WTC11 (cell line): ENCODE results near the gene TUBGCP6. TPM values are rescaled to one million over a fixed set of nuclear protein-coding genes. Genes with fewer than 3 reads are reported as not detected.

ENCODE experiments used
- ATAC-seq: fragments of 200-7000 bp; cut with Tn5 transposase; 2 replicates; pipeline ENCODE4 v1.10.0; 2021; ENCODE audit warnings: mild to moderate bottlenecking, moderate library complexity
- CTCF ChIA-PET: fragments of 300-600 bp; sonication (Branson Sonifier 250); formaldehyde crosslinking; loops from one replicate; lab custom pipeline; 2021; ENCODE audit warnings: antibody characterized with exemption; lab: Charles Lee
- POLR2A ChIA-PET: fragments of 350-600 bp; sonication (Branson Sonifier 250); formaldehyde crosslinking; loops from one replicate; lab custom pipeline; 2021; ENCODE audit warnings: antibody characterized with exemption; lab: Charles Lee
- DNase-seq: peaks from one replicate; pipeline ENCODE4 v3.0.0; 2021; ENCODE audit warnings: low spot score
- H3K27ac Mint-ChIP-seq: 2 replicates; pipeline ENCODE4 v1.8.0; 2021; ENCODE audit warnings: mixed read lengths
- H3K27me3 Mint-ChIP-seq: 2 replicates; pipeline ENCODE4 v1.8.0; 2021; ENCODE audit warnings: low read depth, mild to moderate bottlenecking, moderate library complexity, mixed read lengths
- H3K36me3 Mint-ChIP-seq: 2 replicates; pipeline ENCODE4 v1.8.0; 2021; ENCODE audit warnings: mixed read lengths
- H3K4me1 Mint-ChIP-seq: 2 replicates; pipeline ENCODE4 v1.8.0; 2022; ENCODE audit warnings: mixed read lengths
- H3K4me3 Mint-ChIP-seq: 2 replicates; pipeline ENCODE4 v1.8.0; 2021; ENCODE audit warnings: mild to moderate bottlenecking, moderate library complexity, mixed read lengths
- H3K9me3 Mint-ChIP-seq: 2 replicates; pipeline ENCODE4 v1.8.0; 2021; ENCODE audit warnings: mixed read lengths
- ATF1 ChIP-seq: sonication (generic); formaldehyde crosslinking; IDR thresholded peaks from 2 replicates; pipeline ENCODE4 v1.8.1; 2023; ENCODE audit warnings: mild to moderate bottlenecking, moderate library complexity, missing genetic modification reagents
- GRHL2 ChIP-seq: fragments of 250-450 bp; sonication (Bioruptor Pico); IDR thresholded peaks from 2 replicates; pipeline ENCODE4 v1.8.0; 2022; ENCODE audit warnings: mild to moderate bottlenecking, moderate library complexity; ENCODE audit not compliant: insufficient replicate concordance, severe bottlenecking
- MXD4 ChIP-seq: fragments of 250-450 bp; sonication (Bioruptor Pico); IDR thresholded peaks from 2 replicates; pipeline ENCODE4 v1.8.0; 2021; ENCODE audit warnings: mild to moderate bottlenecking, moderate library complexity, borderline replicate concordance
- MYBL2 ChIP-seq: sonication (generic); formaldehyde crosslinking; IDR thresholded peaks from 2 replicates; pipeline ENCODE4 v1.8.1; 2023; ENCODE audit warnings: mild to moderate bottlenecking, moderate library complexity, missing genetic modification reagents
- OVOL2 ChIP-seq: fragments of 250-450 bp; sonication (Bioruptor Pico); IDR thresholded peaks from 2 replicates; pipeline ENCODE4 v1.9.0; 2021; ENCODE audit warnings: mild to moderate bottlenecking, borderline replicate concordance
- PRRX2 ChIP-seq: fragments of 250-450 bp; sonication (Bioruptor Pico); IDR thresholded peaks from 2 replicates; pipeline ENCODE4 v1.8.0; 2021; ENCODE audit warnings: mild to moderate bottlenecking
- SMAD3 ChIP-seq: sonication (generic); formaldehyde crosslinking; IDR thresholded peaks from 2 replicates; pipeline ENCODE4 v1.8.0; 2022; ENCODE audit warnings: missing genetic modification reagents, mild to moderate bottlenecking, borderline replicate concordance
- SOX15 ChIP-seq: fragments of 250-450 bp; sonication (Bioruptor Pico); IDR thresholded peaks from 2 replicates; pipeline ENCODE4 v1.9.0; 2021; ENCODE audit warnings: mild to moderate bottlenecking
- SP1 ChIP-seq: sonication (generic); formaldehyde crosslinking; conservative IDR thresholded peaks from 2 replicates; pipeline ENCODE4 v1.8.1; 2022; ENCODE audit warnings: missing genetic modification reagents
- TEAD1 ChIP-seq: sonication (generic); formaldehyde crosslinking; IDR thresholded peaks from 2 replicates; pipeline ENCODE4 v1.8.0; 2022; ENCODE audit warnings: mild to moderate bottlenecking, missing genetic modification reagents
- ZNF138 ChIP-seq: sonication (generic); formaldehyde crosslinking; conservative IDR thresholded peaks from 2 replicates; pipeline ENCODE4 v1.8.1; 2022; ENCODE audit warnings: mild to moderate bottlenecking, moderate library complexity, missing genetic modification reagents
- ZNF281 ChIP-seq: sonication (generic); formaldehyde crosslinking; IDR thresholded peaks from 2 replicates; pipeline ENCODE4 v1.8.0; 2023; ENCODE audit warnings: mild to moderate bottlenecking, missing genetic modification reagents
- total RNA-seq: library from RNA; stranded (reverse); gene quantifications from 3 replicates; pipeline ENCODE4 v1.2.3, GENCODE V29; 2021
- TF ChIP-seq, protein P1 (sequence below): sonication (generic); formaldehyde crosslinking; IDR thresholded peaks from 2 replicates; pipeline ENCODE4 v1.8.1; 2022; ENCODE audit warnings: mild to moderate bottlenecking, moderate library complexity, missing genetic modification reagents
- TF ChIP-seq, protein P2 (sequence below): fragments of 250-450 bp; sonication (Bioruptor Pico); IDR thresholded peaks from 2 replicates; pipeline ENCODE4 v1.8.0; 2021; ENCODE audit warnings: mild to moderate bottlenecking
- TF ChIP-seq, protein P3 (sequence below): sonication (generic); formaldehyde crosslinking; IDR thresholded peaks from 2 replicates; pipeline ENCODE4 v1.8.1; 2023; ENCODE audit warnings: mild to moderate bottlenecking, missing genetic modification reagents, borderline replicate concordance
- TF ChIP-seq, protein P4 (sequence below): fragments of 250-450 bp; sonication (Bioruptor Pico); conservative IDR thresholded peaks from 2 replicates; pipeline ENCODE4 v1.9.0; 2021; ENCODE audit warnings: mild to moderate bottlenecking

TUBGCP6 gene
- total RNA-seq, 1 experiment from 2014 or later, result 45.4 TPM

GRCh38 chr22:50228366-50228765 lies 16.5 kb downstream of the TUBGCP6 start:
- ChIA-PET CTCF (interaction anchor here (1.3 to 3.5 kb wide), 2 partner anchors 9 to 13 kb away, joined by 4 to 15 read pairs; no protein-coding TSS in a partner anchor), POLR2A (no interaction called here)
- TF ChIP-seq MYBL2 (CRISPR knock-in tag) (no peak), ZNF281 (CRISPR knock-in tag) (no peak), SOX15 (CRISPR knock-in tag) (no peak), GRHL2 (CRISPR knock-in tag) (no peak)
- TF ChIP-seq, protein P1, sequence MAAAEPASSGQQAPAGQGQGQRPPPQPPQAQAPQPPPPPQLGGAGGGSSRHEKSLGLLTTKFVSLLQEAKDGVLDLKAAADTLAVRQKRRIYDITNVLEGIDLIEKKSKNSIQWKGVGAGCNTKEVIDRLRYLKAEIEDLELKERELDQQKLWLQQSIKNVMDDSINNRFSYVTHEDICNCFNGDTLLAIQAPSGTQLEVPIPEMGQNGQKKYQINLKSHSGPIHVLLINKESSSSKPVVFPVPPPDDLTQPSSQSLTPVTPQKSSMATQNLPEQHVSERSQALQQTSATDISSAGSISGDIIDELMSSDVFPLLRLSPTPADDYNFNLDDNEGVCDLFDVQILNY (CRISPR knock-in tag), result no peak
- TF ChIP-seq, protein P2, sequence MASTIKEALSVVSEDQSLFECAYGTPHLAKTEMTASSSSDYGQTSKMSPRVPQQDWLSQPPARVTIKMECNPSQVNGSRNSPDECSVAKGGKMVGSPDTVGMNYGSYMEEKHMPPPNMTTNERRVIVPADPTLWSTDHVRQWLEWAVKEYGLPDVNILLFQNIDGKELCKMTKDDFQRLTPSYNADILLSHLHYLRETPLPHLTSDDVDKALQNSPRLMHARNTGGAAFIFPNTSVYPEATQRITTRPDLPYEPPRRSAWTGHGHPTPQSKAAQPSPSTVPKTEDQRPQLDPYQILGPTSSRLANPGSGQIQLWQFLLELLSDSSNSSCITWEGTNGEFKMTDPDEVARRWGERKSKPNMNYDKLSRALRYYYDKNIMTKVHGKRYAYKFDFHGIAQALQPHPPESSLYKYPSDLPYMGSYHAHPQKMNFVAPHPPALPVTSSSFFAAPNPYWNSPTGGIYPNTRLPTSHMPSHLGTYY (CRISPR knock-in tag), result no peak
- ATAC-seq, result no peak
- Mint-ChIP-seq H3K9me3 (no peaks in the 10 kb centered on the region), H3K36me3 (peaks cover 13% of the 10 kb centered on the region), H3K4me1 (no peaks in the 10 kb centered on the region), H3K27me3 (no peaks in the 10 kb centered on the region), H3K27ac (no peak overlapping the region), H3K4me3 (no peak overlapping the region)
- no peak for DNase-seq

- no peak for DNase-seq
- POLR2A ChIA-PET, result interaction anchor here (0.5 kb wide), 1 partner anchor 648 kb away, joined by 7 read pairs; no protein-coding TSS in a partner anchor
These were observed 17.1 kb downstream of the TUBGCP6 start for GRCh38 chr22:50227579-50228215.

More at GRCh38 chr22:50227579-50228215, 17.1 kb downstream of the TUBGCP6 start:
- CTCF ChIA-PET, result interaction anchor here (1.3 to 3.5 kb wide), 2 partner anchors 9 to 13 kb away, joined by 4 to 15 read pairs; no protein-coding TSS in a partner anchor
- Mint-ChIP-seq H3K27me3 (no peaks in the 10 kb centered on the region), H3K4me3 (no peak overlapping the region), H3K4me1 (no peaks in the 10 kb centered on the region), H3K36me3 (peaks cover 18% of the 10 kb centered on the region), H3K9me3 (no peaks in the 10 kb centered on the region), H3K27ac (no peak overlapping the region)
- ATAC-seq, result no peak
- no peak for TF ChIP-seq ZNF138
- no peak for TF ChIP-seq PRRX2 (CRISPR knock-in tag)
- TF ChIP-seq ZNF281 (CRISPR knock-in tag), result no peak
- no peak for TF ChIP-seq SP1
- TF ChIP-seq SMAD3 (CRISPR knock-in tag), result no peak
- TF ChIP-seq TEAD1, result no peak
- no peak for TF ChIP-seq OVOL2 (CRISPR knock-in tag)
- TF ChIP-seq MXD4 (CRISPR knock-in tag), result no peak
- TF ChIP-seq, protein P3, sequence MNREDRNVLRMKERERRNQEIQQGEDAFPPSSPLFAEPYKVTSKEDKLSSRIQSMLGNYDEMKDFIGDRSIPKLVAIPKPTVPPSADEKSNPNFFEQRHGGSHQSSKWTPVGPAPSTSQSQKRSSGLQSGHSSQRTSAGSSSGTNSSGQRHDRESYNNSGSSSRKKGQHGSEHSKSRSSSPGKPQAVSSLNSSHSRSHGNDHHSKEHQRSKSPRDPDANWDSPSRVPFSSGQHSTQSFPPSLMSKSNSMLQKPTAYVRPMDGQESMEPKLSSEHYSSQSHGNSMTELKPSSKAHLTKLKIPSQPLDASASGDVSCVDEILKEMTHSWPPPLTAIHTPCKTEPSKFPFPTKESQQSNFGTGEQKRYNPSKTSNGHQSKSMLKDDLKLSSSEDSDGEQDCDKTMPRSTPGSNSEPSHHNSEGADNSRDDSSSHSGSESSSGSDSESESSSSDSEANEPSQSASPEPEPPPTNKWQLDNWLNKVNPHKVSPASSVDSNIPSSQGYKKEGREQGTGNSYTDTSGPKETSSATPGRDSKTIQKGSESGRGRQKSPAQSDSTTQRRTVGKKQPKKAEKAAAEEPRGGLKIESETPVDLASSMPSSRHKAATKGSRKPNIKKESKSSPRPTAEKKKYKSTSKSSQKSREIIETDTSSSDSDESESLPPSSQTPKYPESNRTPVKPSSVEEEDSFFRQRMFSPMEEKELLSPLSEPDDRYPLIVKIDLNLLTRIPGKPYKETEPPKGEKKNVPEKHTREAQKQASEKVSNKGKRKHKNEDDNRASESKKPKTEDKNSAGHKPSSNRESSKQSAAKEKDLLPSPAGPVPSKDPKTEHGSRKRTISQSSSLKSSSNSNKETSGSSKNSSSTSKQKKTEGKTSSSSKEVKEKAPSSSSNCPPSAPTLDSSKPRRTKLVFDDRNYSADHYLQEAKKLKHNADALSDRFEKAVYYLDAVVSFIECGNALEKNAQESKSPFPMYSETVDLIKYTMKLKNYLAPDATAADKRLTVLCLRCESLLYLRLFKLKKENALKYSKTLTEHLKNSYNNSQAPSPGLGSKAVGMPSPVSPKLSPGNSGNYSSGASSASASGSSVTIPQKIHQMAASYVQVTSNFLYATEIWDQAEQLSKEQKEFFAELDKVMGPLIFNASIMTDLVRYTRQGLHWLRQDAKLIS, result no peak
- no peak for TF ChIP-seq ATF1
- TF ChIP-seq, protein P4, sequence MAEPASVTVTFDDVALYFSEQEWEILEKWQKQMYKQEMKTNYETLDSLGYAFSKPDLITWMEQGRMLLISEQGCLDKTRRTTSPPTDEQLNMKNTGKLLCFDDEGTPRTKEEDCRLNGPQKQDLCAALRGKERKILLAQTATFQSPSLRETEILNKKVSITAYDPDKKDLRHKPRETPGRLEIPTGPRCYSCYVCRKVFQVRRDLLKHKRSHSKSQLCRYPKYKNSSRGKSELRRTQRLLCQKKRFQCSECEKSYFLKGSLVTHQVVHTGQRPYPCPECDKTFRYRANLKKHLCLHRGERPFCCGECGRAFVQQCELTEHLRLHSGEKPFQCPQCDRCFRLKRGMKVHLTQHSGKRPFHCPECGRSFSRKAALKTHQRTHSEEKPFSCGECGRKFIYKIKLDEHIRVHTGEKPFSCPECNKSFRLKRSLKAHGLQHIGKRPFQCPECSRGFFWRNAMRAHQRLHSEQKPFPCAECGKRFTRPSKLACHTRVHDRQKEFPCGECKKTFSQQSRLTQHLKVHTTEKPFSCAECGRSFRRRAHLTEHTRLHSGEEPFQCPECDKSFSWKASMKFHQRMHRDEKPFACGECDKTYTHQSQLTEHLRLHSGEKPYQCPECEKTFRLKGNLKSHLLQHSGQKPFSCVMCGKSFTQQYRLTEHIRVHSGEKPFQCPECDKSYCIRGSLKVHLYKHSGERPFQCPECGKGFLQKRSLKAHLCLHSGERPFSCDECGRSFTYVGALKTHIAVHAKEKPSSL, result no peak
